ENCODE measurements around the gene SDHB. TPM values are rescaled to one million over a fixed set of nuclear protein-coding genes. Genes with fewer than 3 reads are reported as not detected.

The SDHB gene
- total RNA-seq, 1 donor from 2014 or later = 69.0 TPM

- Mint-ChIP-seq H3K9me3 (ENCODE audit: unreplicated experiment) (no peaks in the 10 kb centered on the region), H3K27ac (ENCODE audit: unreplicated experiment) (peak overlapping the region; percentile 77), H3K27me3 (ENCODE audit: unreplicated experiment) (no peaks in the 10 kb centered on the region), H3K4me1 (ENCODE audit: unreplicated experiment) (peaks cover 52% of the 10 kb centered on the region), H3K4me3 (ENCODE audit: unreplicated experiment) (no peak overlapping the region), H3K36me3 (ENCODE audit: unreplicated experiment) (peaks cover 6% of the 10 kb centered on the region)
- no peak for DNase-seq (ENCODE audit: extremely low spot score, unreplicated experiment)
- TF ChIP-seq CTCF (IDR thresholded peaks at IDR 0.05) = no peak
Measured at GRCh38 chr1:17013491-17014320, 40.1 kb downstream of the SDHB start.

- H3K36me3 Mint-ChIP-seq (ENCODE audit: unreplicated experiment) = peaks cover under 1% of the 10 kb centered on the region
- H3K9me3 Mint-ChIP-seq (ENCODE audit: unreplicated experiment) = no peaks in the 10 kb centered on the region
- H3K27me3 Mint-ChIP-seq (ENCODE audit: unreplicated experiment) = no peaks in the 10 kb centered on the region
- TF ChIP-seq CTCF (IDR thresholded peaks at IDR 0.05) = no peak
- peak overlapping the region; percentile 24 for H3K4me3 Mint-ChIP-seq (ENCODE audit: unreplicated experiment)
- H3K4me1 Mint-ChIP-seq (ENCODE audit: unreplicated experiment) = peaks cover 52% of the 10 kb centered on the region
- DNase-seq (ENCODE audit: extremely low spot score, unreplicated experiment) = no peak
- peak overlapping the region; percentile 77 for H3K27ac Mint-ChIP-seq (ENCODE audit: unreplicated experiment)
Measured at GRCh38 chr1:17012775-17013490, 40.9 kb downstream of the SDHB start.

GRCh38 chr1:17011439-17012307, 42.2 kb downstream of the SDHB start, which contains the start of gene ATP13A2:
Gene ATP13A2 (minus strand): TSS chr1:17011928. CDS start chr1:17011738, 190 bp downstream.
- Mint-ChIP-seq H3K4me1 (ENCODE audit: unreplicated experiment) (peaks cover 51% of the 10 kb centered on the region), H3K36me3 (ENCODE audit: unreplicated experiment) (no peaks in the 10 kb centered on the region), H3K9me3 (ENCODE audit: unreplicated experiment) (no peaks in the 10 kb centered on the region), H3K27ac (ENCODE audit: unreplicated experiment) (peak within 1 kb of the TSS; percentile 77), H3K27me3 (ENCODE audit: unreplicated experiment) (no peaks in the 10 kb centered on the region), H3K4me3 (ENCODE audit: unreplicated experiment) (peak within 1 kb of the TSS; percentile 80)
- DNase-seq (ENCODE audit: extremely low spot score, unreplicated experiment) = peak; percentile 89
- TF ChIP-seq CTCF (IDR thresholded peaks at IDR 0.05) = no peak

- Mint-ChIP-seq H3K27ac (ENCODE audit: unreplicated experiment) (peak overlapping the region; percentile 52), H3K4me1 (ENCODE audit: unreplicated experiment) (peaks cover 45% of the 10 kb centered on the region), H3K27me3 (ENCODE audit: unreplicated experiment) (no peaks in the 10 kb centered on the region), H3K36me3 (ENCODE audit: unreplicated experiment) (no peaks in the 10 kb centered on the region), H3K4me3 (ENCODE audit: unreplicated experiment) (peak overlapping the region; percentile 80), H3K9me3 (ENCODE audit: unreplicated experiment) (no peaks in the 10 kb centered on the region)
- no peak for TF ChIP-seq CTCF (IDR thresholded peaks at IDR 0.05)
- DNase-seq (ENCODE audit: extremely low spot score, unreplicated experiment) = no peak
Measured at GRCh38 chr1:17011092-17011438, 42.8 kb downstream of the SDHB start.
